C4-2B (cell line): Measurements from ENCODE around the gene KRT71.

ENCODE experiments used
- CTCF ChIP-seq: fragments of 450-650 bp; conservative IDR thresholded peaks from 2 replicates; pipeline ENCODE4 v1.5.1; 2017; ENCODE audit warnings: mild to moderate bottlenecking
- ZFX ChIP-seq: fragments of 450-650 bp; IDR thresholded peaks from 2 replicates; pipeline ENCODE4 v1.6.1; 2017

- TF ChIP-seq CTCF (no peak), ZFX (no peak)
These were observed 48.7 kb upstream of the KRT71 start for GRCh38 chr12:52601671-52602070.
